Measurements from ENCODE around the gene UBE2E2.
"Not testable (repeated sequence)": the region's sequence is repeated elsewhere in the genome, so short reads cannot be mapped to it uniquely, and the experiment has no call there.

The UBE2E2 gene

DNA sequence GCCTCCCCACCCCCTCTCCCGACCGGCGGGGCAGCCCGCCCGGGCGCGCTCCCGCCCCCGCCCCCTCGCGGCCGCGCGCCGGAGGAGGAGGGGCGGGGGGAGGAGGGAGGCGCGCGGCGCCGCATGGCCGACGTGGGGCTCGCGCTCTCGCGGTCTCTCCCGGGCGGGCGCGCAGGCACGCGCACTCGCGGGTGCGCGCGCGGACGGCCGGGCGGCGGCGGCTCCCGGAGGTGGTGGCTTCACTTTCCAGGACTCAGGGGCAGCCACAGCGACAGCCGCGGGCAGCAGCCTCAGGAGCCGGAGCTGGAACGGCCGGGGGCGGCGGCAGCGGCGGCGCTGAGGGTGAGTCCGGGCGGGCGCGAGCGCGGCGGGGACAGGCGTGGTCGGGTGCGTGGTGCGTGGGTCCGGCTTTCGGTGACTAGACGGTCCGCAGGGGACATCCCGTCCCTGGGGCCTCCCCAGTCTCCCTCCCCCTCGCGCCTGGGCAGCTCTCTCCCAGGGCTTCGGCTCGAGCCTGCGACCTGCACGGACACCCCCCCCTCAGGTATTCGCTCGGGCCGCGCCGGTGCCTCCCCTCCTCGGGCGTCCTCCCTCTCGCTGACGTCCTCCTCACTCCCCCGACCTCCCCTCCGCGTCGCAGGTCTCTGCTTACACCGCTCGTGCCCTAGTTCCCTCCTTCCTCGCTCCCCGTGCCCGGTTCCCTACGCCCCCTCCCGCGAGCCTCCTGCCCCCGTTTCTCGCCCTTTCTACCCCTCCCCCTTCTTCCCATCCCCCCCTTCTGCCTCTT, at the start of gene UBE2E2:
UBE2E2 (plus strand) TSS at position 407 of the 787 bp plus-strand sequence.
- peak; percentile 72 for DNase-seq

DNA sequence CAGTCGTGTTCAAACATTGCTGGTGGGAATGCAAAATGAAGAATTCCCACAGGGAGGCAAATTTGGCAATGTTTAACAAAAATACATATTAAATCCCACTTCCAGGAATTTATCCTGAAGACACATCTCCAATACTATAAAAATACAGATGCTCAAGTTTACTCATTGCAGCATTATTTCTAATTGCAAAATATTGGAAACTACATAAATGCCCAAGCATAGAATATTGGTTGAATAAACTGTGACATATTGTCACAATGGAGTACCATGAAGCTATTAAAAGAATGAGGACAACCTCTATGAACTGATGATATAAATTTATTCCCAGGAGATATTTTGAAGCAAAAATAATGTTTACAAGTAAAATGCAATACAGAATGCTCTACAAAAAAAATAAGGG, 49.7 kb upstream of the UBE2E2 start:
- DNase-seq = no peak

DNA sequence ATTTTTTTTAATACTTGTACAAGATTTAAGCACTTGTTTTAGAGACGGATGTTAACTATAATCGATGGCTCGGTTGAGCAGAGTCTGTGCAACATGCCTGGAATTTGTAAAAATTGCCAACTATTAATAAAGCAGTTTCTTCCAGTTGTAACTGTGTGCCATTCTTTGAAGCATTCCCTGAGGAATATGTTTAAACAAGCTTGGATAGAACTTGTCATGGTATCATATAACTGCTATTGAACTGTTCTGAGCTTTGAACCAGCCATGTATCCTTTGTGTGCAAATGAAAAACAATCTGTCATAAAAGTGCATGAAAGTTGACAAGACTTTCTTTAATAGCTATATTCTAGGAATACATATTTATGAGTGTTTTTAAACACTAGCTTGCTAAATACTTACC, 45.8 kb upstream of the UBE2E2 start:
- DNase-seq = no peak

DNA sequence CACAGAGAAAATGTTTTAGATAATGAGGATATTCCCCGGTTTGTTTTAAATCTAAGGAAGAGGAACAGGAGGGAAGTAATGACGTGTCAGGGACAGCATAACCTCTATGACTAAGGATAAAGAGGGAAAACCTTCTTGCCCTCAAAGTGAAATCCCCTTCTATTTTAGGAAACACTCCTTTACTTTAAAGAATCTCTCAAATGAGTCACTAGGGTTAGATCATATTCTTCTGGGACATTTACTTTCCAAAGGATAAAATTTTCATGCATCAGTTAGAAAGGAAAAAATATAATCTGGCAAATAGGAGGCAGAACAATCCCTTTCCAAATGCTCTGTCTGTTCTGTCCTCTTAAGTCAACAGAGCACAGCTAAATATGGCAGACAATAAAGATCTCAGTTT, 43.2 kb upstream of the UBE2E2 start:
- no peak for DNase-seq

DNA sequence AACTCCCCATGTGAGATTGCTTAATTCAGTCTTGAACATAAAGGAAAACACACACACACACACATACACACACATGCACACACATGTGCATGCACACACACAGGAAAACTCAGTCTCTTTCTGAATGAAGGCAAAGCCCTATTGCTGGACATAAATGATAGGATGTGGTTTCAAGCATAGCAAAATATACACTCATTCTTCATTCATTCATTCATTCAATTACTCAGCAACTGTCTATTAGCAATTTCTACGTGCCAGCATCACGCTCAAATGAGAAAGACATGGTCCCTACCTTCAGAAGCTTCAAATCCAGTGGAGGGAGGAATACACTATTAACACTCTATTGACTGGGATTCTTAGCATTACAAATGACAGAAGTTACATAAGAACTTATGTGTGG, 41.8 kb upstream of the UBE2E2 start:
- DNase-seq = no peak

DNA sequence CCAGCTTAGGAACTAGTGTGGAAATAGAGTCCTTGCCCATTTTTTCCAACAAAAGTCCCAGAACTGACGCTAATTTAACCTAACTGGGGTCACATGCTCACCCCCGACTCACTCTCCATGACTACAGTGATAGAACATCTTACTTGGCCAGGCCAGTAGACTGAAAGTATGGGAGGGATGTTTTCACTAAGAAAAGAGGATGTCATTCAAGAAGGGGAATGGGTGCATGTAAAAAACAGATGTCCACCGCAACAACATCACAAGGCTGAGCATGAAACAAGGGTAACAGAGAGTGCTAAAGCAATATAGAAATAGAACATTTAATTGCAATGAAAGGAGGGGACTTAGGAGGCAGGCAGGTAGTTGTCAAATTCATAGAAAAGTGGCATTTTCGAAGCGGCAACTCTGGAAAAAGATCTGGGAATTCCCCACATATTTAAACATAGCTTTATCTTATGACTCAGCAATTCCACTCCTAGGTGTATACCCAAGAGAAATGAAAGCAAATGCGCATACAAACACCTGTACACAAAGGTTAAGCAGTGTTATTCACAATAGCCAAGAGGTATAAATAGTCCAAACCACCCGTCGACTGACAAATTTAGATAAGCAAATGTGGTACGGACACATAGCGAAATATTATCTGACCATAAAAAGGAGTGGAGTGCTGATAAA, 41.1 kb upstream of the UBE2E2 start:
- DNase-seq = no peak

DNA sequence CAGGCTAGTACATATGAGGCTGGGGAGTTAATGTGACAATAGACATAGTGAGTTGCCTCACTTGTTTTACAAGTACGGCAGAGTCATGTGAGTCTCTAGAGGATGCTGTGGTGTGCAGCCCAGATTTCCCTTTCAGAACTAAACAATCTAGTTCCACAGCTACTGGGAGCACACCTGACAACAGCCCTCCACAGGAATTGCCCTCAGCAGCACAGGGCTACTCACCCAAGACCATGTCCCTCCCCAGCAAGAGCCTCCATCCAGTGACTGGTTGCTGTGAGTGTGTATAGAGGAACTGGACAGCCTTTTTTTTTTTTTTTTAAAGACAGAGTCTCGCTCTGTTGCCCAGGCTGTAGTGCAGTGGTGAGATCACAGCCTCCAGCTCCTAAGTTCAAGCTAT, 40.2 kb upstream of the UBE2E2 start:
- no peak for DNase-seq

DNA sequence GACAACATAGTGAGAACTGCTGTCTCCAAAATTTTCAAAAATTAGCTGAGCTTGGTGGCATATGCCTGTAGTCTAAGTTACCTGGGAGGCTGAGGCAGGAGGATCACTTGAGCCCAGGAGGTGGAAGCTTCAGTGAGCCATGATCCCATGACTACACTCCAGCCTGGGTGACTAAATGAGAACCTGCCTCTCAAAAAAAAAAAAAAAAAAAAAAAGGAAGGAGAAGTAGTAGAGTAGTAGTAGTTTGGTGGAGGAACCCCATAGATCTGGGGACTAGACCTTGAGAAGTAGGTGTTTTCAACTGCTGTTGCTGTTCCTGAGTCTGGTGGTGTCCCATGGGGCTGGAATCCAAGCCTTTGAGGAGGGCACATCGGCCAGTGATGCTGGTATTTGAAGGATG, 38.4 kb upstream of the UBE2E2 start:
- no peak for DNase-seq

DNA sequence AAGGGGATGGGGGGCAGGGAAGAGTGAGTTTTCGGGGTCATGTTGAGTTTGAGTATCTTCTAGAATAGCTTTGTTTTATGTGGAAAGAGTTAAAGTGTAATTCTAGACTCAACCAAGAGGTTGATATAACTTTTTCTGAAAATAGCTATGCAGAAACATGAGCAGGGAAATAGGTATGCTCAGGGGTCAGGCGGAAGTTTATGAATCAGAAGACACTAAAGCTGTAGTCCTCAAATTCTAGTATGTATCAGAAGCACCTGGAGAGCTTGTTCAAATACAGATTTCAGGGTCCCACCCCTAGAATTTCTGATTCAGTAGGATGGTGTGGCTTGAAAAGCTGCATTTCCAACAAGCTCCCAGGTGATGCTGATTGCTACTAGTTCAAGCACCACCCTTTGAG, 37.6 kb upstream of the UBE2E2 start:
- no peak for DNase-seq

DNA sequence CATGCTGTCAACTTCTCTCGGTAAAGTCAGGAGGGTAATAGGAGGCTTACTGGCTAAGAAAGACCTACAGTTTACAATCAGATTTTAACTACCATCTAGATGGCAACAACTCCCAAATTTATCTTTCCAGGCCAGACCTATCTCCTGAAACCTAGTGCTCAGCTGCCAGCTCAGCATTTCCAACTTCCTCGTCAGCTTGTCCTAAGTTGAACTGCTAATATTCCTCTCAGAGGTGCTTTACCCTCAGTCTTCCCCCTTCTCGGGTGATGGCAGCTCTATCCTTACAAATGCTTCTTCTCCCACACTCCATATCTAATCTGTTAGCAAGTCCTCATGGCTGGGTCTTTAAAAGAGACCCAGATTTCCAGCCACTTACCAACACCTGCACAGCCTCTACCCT, 36.9 kb upstream of the UBE2E2 start:
- DNase-seq = no peak

DNA sequence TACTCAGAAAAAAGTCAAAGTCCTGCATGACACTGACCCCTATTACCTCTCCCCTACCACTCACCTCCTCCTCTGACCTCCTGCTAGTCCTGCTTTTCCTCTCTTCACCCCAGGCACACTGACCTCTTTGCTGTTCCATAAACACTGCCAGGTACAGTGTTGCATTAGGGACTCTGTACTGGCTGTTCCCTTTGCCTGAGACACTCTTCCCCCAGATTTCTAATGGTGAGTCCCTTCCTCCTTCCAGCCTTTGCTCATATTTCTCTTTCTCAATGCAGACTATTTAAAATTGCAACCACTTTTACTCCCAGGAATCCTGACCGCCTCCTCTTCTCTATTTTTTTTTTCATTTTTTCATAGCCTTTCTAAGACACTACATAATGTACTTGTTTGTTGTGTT, 36.3 kb upstream of the UBE2E2 start:
- no peak for DNase-seq

DNA sequence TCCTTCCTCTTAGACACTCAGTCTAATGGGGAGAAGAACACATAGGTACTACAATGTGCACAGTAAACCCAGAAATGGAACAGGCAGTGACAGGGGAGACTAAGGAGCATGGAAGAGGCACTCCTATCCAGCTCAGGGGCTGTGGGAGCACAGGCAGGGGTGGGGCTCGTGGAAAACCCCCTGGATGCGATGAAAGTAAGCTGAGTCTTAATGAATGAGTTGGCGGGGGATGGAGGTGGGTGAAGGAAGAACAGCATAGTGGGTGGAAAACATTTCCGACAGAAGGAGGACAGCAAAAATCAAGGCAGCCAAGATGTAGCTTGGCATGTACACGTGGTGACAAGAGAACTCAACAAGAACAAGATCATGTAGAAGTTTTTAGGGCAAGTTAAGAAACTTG, 33.6 kb upstream of the UBE2E2 start:
- DNase-seq = no peak

DNA sequence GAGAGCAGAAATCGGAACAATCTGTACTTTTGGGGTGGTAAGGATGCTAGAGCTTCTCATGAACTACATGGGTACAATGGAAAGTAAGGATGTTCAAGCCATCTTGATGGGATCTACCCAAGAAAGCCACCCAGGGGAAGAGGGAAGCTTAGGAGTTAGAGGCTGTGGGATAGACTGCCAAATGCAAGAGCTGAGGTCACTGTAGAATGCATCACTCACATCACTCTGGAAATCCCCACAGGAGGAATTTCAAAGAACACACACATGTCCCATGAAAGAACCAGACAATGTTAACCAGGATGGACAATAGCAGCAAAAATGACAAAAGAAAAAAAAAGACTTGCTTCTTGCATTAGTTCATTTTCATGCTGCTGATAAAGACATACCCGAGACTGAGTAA, 32.8 kb upstream of the UBE2E2 start:
- no peak for DNase-seq

DNA sequence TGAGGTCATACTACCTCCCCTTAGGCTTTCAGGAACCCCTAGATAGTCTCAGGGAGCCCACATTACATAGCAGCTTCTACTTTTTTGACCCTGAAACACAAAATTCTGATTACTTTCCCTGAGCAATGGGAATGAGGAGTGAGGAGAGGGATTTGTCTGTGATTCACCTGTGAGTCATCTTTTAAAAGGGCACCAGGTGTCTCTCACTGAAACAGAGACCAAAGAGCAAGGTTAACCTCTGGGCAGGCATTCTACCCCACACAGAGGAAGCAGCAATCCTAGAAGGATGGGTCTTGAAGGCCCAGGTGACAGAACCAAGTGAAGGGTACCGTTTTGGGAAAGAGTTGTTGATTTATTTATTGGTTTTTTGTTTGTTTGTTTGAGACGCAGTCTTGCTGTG, 31.1 kb upstream of the UBE2E2 start:
- DNase-seq = no peak

DNA sequence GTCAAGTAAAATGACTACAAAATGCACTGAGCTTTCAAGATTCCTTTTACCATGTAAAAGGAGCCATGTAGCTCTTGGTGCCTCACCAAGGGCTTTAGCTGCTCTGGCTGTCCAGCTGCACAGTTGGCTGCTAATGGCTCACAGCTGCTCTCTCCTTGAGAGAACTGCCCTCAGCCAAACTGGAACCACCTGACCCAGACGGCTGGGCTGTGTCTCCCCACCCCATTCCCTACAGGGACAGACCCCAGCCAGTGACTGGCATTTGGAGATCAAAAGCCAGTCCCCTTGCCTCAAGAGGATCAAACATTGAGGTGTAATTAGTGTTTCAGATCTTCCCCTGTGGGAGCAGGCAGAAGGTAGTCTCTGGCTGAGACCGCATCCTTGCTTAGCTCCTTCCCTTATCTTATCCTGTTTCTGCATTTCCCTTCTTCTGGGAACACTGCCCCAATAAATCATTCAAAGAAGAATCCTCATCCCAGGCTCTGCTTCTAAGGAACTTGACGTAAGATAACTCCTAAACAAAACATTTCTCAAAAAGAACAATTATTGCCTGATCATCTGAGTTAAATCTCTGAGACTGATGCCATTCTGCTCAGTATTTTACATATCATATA, 28.6 kb upstream of the UBE2E2 start:
- DNase-seq = peak; percentile 47

DNA sequence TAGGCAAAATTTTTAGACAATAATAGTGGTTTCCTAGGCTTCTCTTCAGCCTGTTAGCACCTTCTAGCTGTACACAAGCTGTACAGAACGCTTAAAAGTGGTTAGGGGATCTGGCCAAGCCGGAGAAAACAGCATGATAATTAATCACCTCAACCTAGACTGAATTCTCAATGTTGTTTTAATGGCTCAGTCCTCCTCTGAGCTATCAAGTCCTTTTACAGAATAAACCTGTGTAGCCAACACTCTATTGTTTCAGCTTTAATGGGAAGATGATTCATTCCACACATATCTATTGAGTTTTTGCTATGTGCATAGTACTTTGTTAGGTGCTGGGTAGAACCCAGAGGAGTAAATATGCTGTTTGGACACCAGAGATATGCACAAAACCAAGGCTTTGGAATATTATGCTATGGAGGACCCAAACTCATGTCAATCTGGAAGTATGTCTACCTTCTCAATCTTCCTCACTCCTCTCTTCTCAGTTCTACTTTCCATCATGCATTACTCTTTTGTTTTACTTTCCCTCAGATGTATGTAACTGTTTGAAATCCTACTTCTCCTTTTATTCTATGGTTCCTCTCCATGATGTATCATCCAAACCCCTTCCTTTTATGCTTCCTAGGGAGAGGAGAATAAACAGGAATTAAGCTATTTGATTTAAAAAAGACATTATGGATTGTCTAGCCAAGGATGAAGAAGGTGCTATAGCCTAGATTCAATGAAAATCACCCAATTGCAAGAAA, 27.6 kb upstream of the UBE2E2 start:
- no peak for DNase-seq

DNA sequence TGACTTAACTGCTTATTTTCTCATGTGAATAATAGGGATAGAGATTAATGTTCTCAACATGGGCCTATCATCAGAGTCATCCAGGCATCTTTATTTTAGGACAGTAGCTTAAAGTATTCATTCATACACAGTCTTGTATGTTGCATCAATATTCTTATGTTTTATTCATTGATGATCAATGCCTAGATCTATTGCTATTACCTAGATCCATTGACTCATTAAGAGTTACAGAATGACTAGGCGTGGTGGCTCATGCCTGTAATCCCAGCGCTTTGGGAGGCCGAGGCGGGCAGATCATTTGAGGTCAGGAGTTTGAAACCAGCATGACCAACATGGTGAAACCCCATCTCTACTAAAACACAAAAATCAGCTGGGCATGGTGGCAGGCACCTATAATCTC, 26.3 kb upstream of the UBE2E2 start:
- not testable (repeated sequence) for DNase-seq

DNA sequence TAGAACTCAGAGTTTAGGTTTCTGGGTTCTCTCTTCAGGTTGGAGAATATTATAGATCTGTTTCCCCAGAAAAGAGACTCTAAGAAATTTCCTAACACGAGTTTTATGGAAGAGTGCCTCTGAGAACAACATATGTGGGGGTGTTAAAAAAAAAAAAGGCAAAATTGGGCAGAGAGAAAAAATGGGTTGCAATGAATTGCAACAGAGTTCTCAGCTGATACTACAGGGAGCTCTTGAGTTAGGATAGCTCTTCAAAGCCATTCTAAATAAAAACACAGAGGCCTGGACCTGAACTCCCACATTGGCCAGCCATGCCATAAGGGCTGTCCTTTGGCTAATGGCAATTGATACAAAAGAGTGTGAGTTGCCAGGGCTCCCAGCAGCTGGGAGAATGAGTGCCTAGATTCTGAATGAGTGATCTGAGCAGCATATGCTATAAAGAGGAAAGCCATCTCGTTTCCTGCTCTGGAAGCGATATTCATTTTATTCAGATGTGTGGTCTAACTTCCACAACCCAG, 20.1 kb upstream of the UBE2E2 start:
- DNase-seq = no peak

DNA sequence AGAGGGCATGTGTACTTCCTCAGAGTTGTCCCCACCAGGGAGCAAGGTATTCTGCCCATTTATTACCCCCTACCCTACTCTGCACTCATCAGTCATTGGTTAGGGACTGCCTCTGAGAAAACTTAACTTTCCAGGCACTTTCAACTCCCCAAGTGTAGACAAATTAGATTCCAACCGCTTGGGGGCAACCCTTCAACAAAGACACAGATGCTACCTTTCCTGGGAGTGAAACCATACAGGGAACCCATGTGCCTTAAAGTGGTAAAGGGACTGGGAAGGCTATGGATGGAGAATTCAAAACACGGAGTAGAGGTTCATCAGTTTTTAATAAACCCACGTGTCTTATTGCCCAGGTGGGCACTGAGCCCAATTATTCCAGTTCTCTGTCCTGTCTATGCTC, 19.4 kb upstream of the UBE2E2 start:
- DNase-seq = peak; percentile 77

DNA sequence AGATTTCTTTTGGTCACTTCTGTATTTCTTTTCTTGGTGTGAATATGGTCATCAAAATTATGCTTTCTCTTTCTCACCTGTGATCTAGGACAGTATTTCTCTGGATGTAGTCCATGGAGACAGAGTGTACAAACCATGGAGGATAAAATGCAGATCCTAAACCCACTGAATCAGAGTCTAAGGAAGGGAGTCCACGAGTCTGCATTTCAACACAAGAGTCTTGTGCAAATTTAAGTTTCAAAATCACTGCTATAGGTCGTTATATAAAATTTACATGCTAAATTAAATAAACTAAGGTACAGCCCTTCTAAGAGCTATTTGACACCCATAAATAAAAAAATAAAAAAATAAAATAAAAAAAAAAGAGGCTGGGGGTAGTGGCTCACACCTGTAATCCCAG, 17.3 kb upstream of the UBE2E2 start:
- no peak for DNase-seq

DNA sequence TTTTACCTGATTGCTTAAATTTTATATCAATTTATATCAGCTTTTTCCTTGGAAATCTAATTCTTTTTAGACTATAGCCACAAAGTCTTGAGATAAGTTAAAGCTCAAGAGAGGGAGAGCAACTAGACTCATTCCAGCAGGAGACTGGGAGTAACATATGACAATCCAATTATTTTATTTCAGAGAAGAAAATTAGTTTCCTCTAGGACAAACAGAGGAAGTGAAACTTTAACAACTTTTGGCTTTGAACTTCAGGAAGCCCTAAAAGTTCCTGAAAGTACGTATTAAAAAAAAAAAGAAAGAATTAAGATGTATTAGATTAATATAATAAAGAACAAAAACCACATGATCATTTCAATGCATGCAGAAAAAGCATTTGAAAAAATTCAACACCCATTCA, 13.9 kb upstream of the UBE2E2 start:
- DNase-seq = no peak

DNA sequence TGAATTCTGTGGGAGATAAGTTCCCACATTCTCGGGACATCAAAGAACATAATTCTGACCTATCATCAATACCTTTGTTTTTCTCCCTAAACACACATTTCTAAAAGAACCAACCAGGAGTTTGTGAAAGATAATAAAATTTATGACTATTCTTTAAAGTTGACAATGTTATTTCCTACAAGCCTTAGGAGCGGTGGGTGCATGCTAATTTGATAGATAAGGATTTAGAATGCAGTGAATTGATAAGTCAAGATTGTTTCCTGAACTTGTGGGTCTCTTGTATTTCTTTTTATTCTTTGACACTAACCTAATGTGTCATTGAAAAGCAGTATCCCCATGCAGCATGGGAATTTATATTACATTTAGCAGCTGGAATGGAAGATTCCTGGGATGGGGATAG, 10.3 kb upstream of the UBE2E2 start:
- no peak for DNase-seq

DNA sequence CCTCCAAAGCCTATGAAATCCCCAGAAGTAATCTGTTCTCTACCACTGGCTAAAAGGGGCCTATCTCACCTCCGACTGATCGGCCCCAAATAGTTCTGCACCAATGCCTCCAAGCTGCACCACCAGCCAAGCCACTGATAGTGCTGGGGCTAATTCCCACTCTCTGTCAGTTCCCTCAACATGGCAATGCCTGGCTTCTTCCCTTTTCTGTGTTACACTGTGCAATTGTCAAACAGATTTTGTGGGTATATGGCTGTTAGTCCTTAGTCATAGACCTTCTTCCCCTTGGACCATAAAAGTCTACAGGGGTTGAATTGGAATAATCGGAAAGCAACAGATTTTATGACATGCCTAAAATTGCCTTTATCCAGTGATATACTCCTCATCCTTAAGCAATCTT, 9.3 kb upstream of the UBE2E2 start:
- DNase-seq = no peak

Measured in NCI-H82 (cell line).